MM.1S (cell line): Measurements from ENCODE around the gene DDX39A.

Source experiments
- DNase-seq: peaks from one replicate; pipeline ENCODE4 v3.0.0-alpha.2; 2015
- H2AFZ ChIP-seq: fragments of 300-600 bp; sonication (generic); 2 replicates; pipeline ENCODE4 v1.6.0; 2016; ENCODE audit warnings: antibody characterized with exemption, low read length
- H3F3A ChIP-seq: fragments of 300-600 bp; sonication (generic); 2 replicates; pipeline ENCODE4 v1.6.1; 2016; ENCODE audit warnings: mild to moderate bottlenecking, antibody characterized with exemption, low read length, moderate library complexity, mixed read lengths; ENCODE audit not compliant: insufficient read depth
- H3K27ac ChIP-seq: fragments of 300-600 bp; sonication (generic); 2 replicates; pipeline ENCODE4 v1.5.1; 2016; ENCODE audit warnings: mild to moderate bottlenecking, low read length
- H3K27me3 ChIP-seq: fragments of 300-600 bp; sonication (generic); replicated peaks from 2 replicates; pipeline ENCODE4 v1.6.0; 2016; ENCODE audit warnings: low read length; ENCODE audit not compliant: insufficient read depth
- H3K36me3 ChIP-seq: fragments of 300-600 bp; sonication (generic); replicated peaks from 2 replicates; pipeline ENCODE4 v1.6.1; 2016; ENCODE audit warnings: mild to moderate bottlenecking, low read length, mixed read lengths; ENCODE audit not compliant: insufficient read depth
- H3K4me1 ChIP-seq: fragments of 300-600 bp; sonication (generic); 2 replicates; pipeline ENCODE4 v1.6.1; 2016; ENCODE audit warnings: low read length, mixed read lengths
- H3K4me2 ChIP-seq: fragments of 300-600 bp; sonication (generic); 2 replicates; pipeline ENCODE4 v1.6.0; 2016; ENCODE audit warnings: low read depth, low read length
- H3K4me3 ChIP-seq: fragments of 300-600 bp; sonication (generic); 2 replicates; pipeline ENCODE4 v1.5.1; 2016; ENCODE audit warnings: low read length, mixed read lengths
- H3K79me2 ChIP-seq: fragments of 300-600 bp; sonication (generic); 2 replicates; pipeline ENCODE4 v1.6.1; 2016; ENCODE audit warnings: mixed run types, low read length, mixed read lengths
- H3K9ac ChIP-seq: fragments of 300-600 bp; sonication (generic); 2 replicates; pipeline ENCODE4 v1.6.1; 2016; ENCODE audit warnings: low read length, mixed read lengths
- H3K9me2 ChIP-seq: fragments of 300-600 bp; sonication (generic); replicated peaks from 2 replicates; pipeline ENCODE4 v1.6.1; 2016; ENCODE audit warnings: mild to moderate bottlenecking, low read length, mixed read lengths; ENCODE audit not compliant: insufficient read depth
- H3K9me3 ChIP-seq: fragments of 300-600 bp; sonication (generic); replicated peaks from 2 replicates; pipeline ENCODE4 v1.6.1; 2016; ENCODE audit warnings: mild to moderate bottlenecking, low read length, mixed read lengths; ENCODE audit not compliant: insufficient read depth
- H4K20me1 ChIP-seq: fragments of 300-600 bp; sonication (generic); 2 replicates; pipeline ENCODE4 v1.6.1; 2016; ENCODE audit warnings: mild to moderate bottlenecking, low read length, moderate library complexity, mixed read lengths; ENCODE audit not compliant: insufficient read depth
- CTCF ChIP-seq: fragments of 300-600 bp; sonication (generic); IDR thresholded peaks from 2 replicates; pipeline ENCODE4 v1.5.1; 2016; ENCODE audit warnings: antibody characterized with exemption, low read length, mixed read lengths
- EZH2 ChIP-seq: fragments of 300-600 bp; sonication (generic); optimal IDR thresholded peaks from 2 replicates; pipeline ENCODE3; 2017; ENCODE audit warnings: low read depth, mild to moderate bottlenecking, antibody characterized with exemption, low read length, mixed read lengths
- EZH2phosphoT487 ChIP-seq: fragments of 300-600 bp; sonication (generic); IDR thresholded peaks from 2 replicates; pipeline ENCODE4 v1.6.1; 2018; ENCODE audit warnings: antibody characterized with exemption, low read length

Gene DDX39A

GRCh38 chr19:14370940-14371280 lies 48.2 kb downstream of the DDX39A start:
- Histone ChIP-seq H3K9me2 (no peaks in the 10 kb centered on the region), H3K4me3 (no peak overlapping the region), H3K9ac (no peak overlapping the region), H3K4me2 (no peak overlapping the region), H4K20me1 (no peaks in the 10 kb centered on the region), H2AFZ (no peak overlapping the region), H3K4me1 (peaks cover 22% of the 10 kb centered on the region), H3K27me3 (peaks cover 21% of the 10 kb centered on the region), H3K27ac (no peak overlapping the region), H3K9me3 (no peaks in the 10 kb centered on the region), H3K79me2 (no peaks in the 10 kb centered on the region), H3K36me3 (no peaks in the 10 kb centered on the region), H3F3A (peaks cover 17% of the 10 kb centered on the region)
- no peak for DNase-seq
- TF ChIP-seq EZH2phosphoT487 (no peak), EZH2 (no peak), CTCF (no peak)

- H3K9me2 ChIP-seq: no peaks in the 10 kb centered on the region
- TF ChIP-seq CTCF: no peak
- no peak for TF ChIP-seq EZH2
- TF ChIP-seq EZH2phosphoT487: no peak
- no peak overlapping the region for H2AFZ ChIP-seq
- H3K9ac ChIP-seq: no peak overlapping the region
- H3K4me1 ChIP-seq: peaks cover 16% of the 10 kb centered on the region
- DNase-seq: no peak
- no peaks in the 10 kb centered on the region for H3K9me3 ChIP-seq
- no peak overlapping the region for H3K27ac ChIP-seq
- H3K4me3 ChIP-seq: no peak overlapping the region
- H3K36me3 ChIP-seq: no peaks in the 10 kb centered on the region
- H3K27me3 ChIP-seq: peaks cover 16% of the 10 kb centered on the region
- H3K4me2 ChIP-seq: no peak overlapping the region
- no peaks in the 10 kb centered on the region for H4K20me1 ChIP-seq
- H3F3A ChIP-seq: peaks cover 17% of the 10 kb centered on the region
- H3K79me2 ChIP-seq: no peaks in the 10 kb centered on the region
Measured at GRCh38 chr19:14370169-14370939, 48.8 kb downstream of the DDX39A start.

- Histone ChIP-seq H2AFZ (no peak overlapping the region), H3K27me3 (peaks cover 11% of the 10 kb centered on the region), H3K4me3 (no peak overlapping the region), H3K4me1 (peaks cover 16% of the 10 kb centered on the region), H3F3A (peaks cover 17% of the 10 kb centered on the region), H3K4me2 (no peak overlapping the region), H4K20me1 (no peaks in the 10 kb centered on the region), H3K27ac (no peak overlapping the region), H3K9ac (no peak overlapping the region), H3K36me3 (no peaks in the 10 kb centered on the region), H3K79me2 (no peaks in the 10 kb centered on the region), H3K9me3 (no peaks in the 10 kb centered on the region), H3K9me2 (no peaks in the 10 kb centered on the region)
- no peak for TF ChIP-seq CTCF
- no peak for TF ChIP-seq EZH2
- no peak for TF ChIP-seq EZH2phosphoT487
- DNase-seq: no peak
Measured at GRCh38 chr19:14369399-14370168, 49.6 kb downstream of the DDX39A start.
